ENCODE results near the gene SLC49A4.

The SLC49A4 gene

DNA sequence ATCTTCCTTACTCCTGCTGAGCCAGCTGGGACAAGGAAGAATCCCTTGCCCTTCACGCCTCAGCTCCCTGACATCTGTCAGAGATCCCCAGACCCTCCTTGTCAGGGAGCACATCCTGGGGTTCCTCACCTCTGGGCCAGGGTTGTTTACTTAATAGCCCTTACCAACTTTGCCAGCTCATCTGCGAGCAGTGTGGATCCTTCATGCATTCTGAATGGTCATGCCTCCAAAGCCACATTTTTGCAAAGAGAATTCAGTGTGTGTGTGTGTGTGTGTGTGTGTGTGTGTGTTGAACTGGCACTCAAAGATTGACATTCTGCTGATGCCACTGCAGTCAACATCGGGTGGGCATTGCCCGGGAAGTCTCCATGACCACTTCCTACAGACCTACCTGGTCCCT is 112.6 kb downstream of the SLC49A4 start:
- no peak for DNase-seq (ENCODE audit: low read depth)

DNA sequence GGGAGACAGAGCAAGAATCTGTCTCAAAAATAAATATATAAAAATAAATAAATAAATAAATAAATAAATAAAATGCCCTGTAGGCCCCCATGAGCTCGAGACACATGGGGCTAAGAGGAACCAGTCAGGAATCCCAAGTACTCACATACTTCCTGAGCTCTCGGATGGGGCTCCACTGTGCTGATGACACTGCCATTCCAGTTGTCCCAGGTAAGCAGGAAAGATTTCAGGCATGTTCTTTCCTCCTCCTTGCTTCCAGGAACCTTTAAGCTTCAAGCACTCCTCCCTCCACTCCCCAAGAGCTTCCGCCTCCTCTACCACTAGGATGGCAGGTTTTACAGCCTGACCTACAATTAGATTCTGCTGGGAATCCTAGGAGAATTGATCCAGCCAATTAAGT is 113.4 kb downstream of the SLC49A4 start:
- DNase-seq (ENCODE audit: low read depth): no peak

DNA sequence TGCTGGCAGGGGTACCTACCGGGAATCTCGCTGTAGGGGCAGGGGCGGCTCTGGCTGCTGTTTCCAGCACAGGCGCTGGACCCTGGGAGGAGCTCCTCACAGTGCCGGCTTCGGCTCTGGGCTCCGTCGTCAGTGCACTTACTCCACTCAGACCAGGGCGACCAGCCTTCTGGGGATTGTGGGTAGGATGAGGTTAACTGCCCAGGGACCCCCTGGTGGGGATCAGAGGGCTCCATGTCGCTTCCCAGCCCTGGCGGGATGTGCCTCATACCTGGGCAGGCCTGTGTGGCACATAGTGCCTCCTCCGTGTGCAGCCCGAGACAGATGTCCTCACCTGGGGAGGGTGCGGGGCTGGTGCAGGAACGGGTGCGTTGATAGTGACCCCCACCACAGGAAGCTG is 117.0 kb downstream of the SLC49A4 start:
- DNase-seq (ENCODE audit: low read depth): no peak

DNA sequence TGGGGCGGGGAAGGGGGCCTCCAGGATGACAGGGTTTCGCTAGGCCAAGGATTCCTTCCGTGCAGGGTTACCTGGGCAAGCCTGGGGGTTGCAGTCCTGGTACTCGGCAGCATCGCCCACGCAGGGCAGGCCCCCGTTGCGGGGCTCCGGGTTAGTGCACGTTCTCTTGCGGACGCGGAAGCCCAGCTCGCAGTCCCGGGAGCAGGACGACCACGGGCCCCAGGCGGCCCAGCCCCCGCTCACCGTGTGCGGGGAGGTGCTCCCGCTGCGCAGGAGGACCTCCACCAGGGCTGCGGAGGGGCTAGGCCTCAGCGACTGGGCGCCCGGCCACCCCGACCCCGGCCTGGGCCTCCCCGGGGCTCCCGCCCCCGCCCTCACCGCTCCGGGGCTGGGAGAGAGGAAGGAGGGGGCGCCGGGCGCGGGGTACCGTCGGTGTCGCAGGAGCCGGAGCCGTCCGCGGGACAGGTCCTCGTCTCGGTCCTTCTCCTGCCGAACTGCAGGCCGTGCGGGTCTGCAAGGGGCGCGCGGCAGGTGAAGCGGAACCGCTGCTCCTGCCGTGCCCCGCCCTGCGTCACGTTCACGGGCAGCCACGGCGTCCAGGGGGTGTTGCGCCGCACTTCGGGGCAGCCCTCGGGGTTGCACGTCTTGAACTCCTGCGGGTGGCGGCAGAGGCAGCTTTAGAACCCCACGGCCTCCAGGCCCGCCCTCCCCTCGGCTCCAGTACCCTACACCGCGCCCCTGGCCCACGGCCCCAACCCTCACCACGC is 118.1 kb downstream of the SLC49A4 start:
- no peak for DNase-seq (ENCODE audit: low read depth)

DNA sequence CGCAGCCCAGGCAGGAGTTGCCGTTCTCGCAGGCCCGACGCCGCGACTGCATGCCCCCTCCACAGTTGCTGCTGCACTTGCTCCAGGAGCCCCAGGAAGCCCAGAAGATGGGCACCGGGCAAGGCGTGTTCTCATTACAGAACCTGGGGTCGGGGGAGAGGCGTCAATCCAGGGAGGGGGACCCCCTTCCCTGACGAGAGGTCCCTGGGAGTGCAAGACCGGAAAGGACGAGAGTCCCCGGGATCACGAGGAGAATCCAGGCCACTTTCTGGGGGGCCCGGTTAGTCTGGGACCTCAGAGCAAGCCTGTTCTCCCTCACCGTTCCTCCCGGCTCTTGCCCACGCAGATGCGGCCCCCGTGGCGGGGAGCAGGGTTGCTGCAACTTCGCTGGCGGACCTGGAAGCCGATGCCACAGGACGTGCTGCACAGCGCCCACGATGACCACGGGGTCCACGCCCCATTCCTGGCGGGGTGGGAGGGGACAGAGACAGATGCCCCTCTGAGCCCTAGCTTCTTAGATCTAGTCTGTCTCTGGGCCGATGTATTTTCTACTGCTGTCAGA is 118.8 kb downstream of the SLC49A4 start:
- no peak for DNase-seq (ENCODE audit: low read depth)

DNA sequence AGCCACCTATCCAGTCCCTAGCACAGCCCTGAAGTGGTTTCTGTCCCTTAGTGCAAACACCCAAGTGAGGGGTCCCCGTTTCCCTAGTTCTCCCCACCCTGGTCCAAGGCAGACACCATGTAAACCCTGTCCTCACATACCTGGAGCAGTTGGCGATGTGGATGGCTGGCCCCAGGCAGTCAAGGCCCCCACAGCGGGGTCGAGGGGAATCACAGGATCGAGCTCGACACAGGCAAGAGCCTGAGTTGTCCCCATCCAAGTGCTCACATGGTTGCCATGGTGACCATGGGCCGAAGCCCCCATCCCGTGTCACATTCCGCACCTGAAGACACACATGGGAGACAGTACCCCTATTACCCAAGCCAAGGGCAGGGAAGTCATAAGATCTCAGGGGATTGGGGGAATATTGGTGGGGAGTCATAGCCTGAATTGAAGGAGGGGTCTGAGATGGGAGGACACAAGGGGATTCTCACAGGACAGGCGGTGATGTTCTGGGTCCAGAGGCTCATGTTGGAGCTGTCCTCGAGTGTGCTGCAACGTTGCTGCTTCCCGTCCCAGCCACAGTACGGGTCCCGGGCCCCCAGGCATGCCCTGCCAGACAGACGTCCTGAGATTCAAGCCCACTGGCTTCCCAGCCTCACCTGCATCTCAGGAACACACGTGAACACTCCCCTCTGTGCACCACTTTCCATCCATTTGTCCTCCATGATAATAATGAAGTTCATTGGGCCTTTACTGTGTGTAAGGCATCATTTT is 120.6 kb downstream of the SLC49A4 start:
- no peak for DNase-seq (ENCODE audit: low read depth)

DNA sequence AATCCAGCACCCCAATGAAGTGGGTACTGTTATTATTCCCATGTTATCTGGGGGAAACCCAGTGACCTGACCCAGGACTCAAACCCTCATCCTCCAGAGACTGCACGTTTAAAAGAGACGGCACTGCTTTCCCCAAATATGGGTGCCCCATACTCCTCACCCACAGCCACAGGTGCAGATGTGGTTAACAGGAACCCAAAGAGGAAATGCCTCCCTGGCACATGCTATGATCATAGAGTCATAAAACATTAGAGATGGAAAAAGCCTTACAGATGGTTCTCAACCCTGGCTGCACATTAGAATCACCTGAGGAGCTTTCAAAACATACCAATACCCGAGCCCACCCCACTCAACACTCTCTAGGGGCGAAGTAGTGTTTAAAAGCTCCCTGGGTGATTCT is 121.2 kb downstream of the SLC49A4 start:
- DNase-seq (ENCODE audit: low read depth): no peak

DNA sequence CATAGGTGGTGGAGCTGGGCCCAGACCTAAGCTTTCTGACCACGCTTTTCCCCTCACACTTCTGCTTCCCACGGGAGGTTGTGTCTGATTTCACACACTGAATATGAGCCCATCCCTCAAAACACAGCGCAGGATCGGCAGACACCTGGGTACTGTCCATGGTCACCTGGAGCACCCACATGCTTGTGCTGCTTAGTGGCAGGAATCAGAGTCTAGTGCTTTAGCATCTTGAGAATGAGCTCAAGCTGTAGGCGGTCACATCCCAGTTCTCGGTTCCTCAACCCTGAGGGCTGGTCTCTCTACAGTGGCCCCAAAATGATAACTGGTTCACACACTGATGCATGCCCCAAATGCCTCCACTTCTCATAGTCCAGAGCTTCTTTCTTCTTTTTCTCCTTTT is 121.7 kb downstream of the SLC49A4 start:
- no peak for DNase-seq (ENCODE audit: low read depth)

DNA sequence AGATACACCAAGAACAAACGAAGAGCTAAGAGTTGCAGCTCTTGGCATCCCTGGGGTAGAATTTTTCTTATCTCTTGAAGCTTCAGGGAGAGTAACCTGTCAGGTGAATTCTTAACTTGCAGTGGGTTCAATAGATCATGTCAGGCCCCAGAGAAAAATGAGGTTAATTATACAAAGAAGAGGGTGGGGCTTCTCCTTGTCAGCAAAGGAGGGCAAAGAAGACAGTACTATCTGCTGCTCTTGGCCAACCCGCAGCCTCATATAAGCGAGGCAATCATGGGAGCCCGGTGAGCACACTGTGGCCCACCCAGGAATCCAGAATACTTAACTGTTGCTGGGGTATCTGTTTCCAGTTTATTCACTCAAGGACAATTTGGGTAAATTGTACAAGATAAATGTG is 122.5 kb downstream of the SLC49A4 start:
- DNase-seq (ENCODE audit: low read depth): no peak

DNA sequence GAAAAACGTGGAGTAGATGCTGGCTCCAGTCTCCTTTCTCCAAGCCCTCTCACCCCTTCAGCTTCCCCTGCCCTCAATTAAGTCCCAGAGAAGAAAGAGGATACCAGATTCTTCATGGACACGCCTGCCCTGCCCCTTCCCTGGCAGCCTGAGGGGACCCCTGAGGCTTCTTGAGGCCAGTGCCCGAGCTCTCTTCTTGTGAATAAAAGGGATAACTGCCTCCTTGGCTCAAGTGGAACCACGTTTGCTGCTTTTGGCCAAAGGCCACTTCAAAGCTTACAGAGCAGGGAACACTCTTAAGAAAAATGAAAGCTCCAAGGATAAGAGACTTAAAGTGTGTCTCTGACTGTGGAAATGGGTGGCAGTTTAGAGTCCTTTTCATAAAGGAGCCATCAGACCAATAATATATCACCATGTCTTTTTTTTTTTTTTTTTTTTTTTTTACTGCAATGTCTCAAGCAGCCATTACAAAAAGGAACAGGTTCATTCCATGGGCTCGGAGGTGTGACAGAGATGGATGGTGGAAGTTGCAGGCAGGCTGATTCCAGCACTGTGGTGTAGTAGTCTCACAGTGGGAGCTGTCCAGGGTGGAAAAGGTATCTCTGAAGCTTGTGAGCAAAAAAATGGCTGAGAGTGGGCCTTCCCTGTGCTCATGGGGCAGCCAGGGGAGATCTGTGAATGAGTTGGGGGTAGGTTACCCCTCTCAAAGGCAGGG is 123.9 kb downstream of the SLC49A4 start:
- no peak for DNase-seq (ENCODE audit: low read depth)

DNA sequence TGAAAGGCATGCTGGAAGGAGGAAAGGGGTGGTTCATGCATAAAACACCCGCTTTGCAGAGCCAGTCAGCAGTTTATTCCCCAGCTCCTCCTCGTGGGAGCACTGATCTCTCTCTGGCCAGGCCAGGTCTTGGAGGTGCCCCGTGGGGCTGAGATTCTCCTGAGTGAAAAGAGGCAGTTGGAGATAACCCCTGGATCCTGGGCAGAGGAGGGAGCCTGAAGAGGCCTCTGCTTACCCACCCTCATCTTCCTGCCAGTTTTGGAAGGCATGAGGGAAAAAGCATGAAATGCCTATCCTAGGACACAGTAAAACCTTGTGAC is 124.4 kb downstream of the SLC49A4 start:
- no peak for DNase-seq (ENCODE audit: low read depth)

DNA sequence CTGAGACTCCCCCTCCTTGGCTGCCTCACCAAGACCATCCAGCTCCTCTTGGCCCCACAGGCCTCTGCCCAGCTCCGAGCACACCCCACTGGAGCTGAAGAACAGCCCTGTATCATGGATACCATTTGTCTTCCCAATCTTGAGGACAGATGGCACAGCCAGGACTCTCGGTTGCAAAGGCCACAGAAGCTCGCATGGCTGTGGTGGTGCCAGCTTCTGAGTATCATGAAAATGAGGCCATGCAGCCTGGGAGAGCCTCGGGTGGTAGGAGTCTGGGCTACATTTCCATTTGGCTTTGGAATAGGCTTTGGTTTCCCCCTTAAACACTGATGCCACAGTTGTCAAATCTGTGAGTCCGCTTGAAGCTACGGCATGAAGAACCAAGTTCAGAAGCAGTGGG is 126.1 kb downstream of the SLC49A4 start:
- no peak for DNase-seq (ENCODE audit: low read depth)

DNA sequence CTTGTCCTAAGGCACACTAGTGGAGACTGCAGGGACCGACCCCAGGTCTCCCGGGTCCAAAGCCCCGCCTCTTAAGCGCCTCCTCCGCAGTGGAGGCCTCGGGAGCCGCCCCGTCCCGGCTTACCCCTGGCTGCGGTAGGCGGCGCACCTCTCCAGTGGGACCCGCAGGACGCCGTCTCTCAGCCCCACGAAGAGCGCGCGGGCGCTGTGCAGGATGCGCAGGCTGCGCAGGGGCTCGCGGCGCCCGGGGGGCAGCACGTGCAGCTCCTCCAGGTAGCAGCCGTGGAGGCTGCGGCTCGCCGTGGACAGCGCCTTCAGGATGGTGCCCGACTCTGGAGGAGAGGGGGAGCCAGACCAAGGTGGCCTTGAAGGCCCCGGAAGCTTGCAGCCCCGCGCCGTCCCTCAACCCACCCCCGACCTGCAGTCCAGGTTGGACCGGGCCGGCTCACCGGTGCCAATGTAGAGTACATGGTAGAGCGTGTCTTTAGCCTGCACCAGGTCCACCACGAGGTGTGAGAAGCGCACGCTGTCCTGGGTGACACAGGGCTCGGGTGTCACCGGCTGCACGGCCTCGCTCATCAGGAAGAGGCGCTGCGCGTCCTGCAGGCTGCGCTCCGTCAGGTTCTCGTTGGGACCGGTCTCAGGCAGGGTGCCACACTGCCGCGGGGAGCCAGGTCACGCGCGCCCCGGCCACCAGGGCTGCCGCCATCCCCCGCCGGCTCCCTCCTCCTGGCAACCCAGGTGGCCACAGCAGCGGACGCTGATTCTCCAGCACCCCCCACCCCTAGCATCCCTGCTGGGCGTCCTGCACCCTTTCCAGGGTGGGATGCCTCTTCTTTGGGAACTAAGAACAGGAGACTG is 127.2 kb downstream of the SLC49A4 start:
- no peak for DNase-seq (ENCODE audit: low read depth)

DNA sequence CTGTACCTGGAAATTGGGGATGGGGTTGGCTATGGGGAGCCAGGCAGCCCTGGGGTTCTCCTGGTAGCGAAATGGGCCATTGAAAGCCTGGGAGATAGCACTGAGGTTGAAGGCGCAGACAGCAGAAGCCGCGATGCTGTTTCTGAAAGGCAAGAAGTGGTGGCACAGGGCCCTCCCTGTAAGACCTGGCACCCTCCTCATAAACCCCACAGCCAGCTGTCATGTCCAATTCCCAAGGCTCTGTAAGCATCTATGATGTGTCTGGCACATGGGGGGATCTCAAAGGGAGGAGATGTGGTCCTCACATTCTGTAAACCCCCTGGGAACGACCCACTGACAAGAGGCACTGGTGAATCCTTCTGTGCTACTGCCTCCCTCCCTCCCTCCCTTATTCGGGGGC is 128.7 kb downstream of the SLC49A4 start:
- no peak for DNase-seq (ENCODE audit: low read depth)

DNA sequence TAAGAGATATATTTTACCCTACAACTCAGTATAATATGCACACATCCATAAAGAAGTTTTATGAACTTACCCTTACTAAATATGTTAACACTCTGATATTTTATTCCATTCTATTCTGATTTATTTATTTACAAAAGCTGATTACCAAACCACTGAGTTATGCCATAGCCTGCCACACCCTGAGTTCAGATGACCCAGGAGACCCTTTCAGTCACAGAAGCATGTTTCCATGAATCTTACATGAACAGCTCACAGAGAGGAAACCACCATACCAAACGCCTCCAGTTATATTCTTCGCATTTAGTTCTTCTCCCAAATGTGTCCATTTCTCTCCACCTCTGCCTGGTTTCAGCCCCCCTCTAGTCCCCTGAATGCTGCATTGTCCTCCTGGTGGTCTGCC is 129.2 kb downstream of the SLC49A4 start:
- no peak for DNase-seq (ENCODE audit: low read depth)

DNA sequence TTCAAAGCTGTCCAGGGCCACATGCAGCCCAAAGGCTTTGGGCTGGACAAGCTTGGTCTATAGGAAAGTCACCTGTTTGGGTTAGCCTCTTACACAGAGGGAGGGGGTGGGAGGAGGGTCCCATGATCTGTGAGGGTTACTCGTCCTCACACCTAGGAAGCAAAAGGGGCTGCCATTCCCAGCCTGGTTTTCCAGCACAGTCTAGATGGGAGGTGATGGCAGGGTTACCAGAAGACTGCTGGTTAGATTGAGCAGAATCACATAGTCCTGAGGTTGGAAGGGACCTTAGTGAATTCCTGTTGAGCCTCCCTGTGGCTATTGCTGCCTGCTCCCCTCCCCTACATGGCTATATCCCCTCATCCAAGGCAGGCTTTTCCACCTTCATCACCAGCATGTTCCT is 130.9 kb downstream of the SLC49A4 start:
- DNase-seq (ENCODE audit: low read depth): no peak

DNA sequence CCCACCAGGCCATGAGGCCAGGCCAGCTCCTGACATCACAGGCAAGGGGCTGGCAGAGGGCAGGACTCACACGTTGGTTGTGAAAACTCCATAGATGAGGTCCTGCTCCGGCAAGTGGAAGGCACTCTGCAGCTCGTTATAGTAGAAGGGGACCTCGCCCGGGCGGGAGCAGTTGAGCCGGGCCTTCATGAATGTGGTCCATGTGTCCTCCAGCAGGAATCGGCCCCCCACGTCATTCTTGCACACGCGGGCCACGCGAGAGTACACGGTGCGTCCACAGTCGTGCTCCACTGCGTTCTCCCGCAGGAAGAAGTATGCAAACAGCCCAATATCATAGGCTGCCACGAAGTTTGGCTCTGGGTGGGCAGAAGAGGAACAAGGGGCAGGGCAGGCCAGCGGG is 131.5 kb downstream of the SLC49A4 start:
- no peak for DNase-seq (ENCODE audit: low read depth)

DNA sequence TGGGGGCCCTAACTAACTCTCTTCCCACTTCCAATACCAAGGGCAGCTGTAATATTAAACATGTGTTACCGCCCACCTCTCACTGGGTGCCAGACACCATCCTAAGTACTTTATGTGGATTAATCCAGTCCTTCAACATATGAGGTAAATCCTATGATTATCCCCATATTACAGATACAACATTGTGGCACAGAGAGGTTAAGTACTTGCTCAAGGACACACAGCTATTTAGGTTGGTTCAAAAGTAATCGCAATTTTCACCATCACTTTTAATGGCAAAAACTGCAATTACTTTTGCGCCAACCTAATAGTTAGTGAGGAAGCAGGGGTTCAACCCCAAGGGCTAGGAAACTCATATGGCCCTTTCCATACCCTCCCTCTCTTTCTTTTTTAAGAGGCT is 131.9 kb downstream of the SLC49A4 start:
- DNase-seq (ENCODE audit: low read depth): no peak

DNA sequence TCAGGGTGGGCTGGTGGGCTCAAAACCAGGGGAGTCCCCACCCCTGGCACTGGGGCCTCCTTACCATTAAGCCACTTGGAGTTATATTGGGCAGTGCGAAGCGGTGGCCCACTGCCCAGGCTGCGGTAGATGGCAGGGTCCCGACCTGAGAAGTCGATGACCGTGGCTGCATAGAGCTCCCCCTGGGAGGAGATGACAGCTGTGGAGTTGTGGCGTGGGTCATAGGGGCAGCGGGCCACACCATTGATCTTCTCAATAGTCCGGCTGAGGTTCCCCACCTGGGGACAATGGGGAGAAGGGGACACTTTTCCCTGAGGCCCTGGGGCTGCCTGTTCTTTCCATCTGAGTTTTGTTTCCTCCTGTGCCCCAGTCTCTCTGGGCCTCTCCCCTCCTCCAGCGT is 132.9 kb downstream of the SLC49A4 start:
- DNase-seq (ENCODE audit: low read depth): no peak

DNA sequence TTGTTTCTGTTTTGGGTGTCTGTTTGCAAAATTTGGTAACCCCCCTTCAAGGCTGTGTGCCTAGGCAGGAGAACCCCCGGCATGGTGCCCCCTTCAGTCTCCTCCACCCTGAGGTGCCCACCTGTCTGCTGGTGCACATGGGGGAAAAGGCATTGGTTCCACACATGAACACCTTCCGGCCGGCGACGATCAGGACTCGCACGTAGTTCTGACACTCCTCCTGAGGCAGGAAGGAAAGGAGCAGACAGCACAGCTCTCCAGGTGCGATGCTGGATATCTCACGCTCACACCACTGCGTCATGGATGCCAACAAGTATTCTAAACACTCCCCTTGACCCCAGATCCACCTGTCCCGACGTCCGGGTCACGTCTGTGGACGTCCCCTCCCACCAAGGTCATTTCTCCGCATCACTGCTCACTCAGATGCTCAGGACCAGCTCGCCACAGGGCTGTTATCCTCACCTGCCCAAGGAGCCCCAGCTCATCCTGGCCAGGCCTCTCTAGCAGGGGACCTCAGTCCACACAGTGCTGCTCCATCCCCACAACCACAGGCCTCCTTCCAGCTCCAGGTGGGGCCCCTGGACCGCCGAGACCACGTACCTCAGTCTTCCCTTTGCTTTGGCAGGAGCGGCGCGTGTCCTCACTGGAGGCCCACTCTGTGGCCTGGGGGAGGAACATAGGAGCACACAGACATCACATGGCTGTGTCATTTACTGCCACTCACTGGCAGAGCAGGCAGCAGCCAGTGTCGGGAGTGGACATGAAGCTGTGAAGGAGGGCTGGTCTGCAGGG is 133.7 kb downstream of the SLC49A4 start:
- no peak for DNase-seq (ENCODE audit: low read depth)

Measured in GM04503 (cell line).